Measurements from ENCODE around the gene ST6GAL2. TPM values are rescaled to one million over a fixed set of nuclear protein-coding genes. Genes with fewer than 3 reads are reported as not detected.

The ST6GAL2 gene
- total and polyA plus RNA-seq, 2 of the 8 experiments (the other 6 are each of a cell fraction or from before 2014, with no cell fraction given) = 2.7 to 17.5 TPM

GRCh38 chr2:106857882-106858478 is 28.0 kb downstream of the ST6GAL2 start (continued):
- TF ChIP-seq, protein P1, sequence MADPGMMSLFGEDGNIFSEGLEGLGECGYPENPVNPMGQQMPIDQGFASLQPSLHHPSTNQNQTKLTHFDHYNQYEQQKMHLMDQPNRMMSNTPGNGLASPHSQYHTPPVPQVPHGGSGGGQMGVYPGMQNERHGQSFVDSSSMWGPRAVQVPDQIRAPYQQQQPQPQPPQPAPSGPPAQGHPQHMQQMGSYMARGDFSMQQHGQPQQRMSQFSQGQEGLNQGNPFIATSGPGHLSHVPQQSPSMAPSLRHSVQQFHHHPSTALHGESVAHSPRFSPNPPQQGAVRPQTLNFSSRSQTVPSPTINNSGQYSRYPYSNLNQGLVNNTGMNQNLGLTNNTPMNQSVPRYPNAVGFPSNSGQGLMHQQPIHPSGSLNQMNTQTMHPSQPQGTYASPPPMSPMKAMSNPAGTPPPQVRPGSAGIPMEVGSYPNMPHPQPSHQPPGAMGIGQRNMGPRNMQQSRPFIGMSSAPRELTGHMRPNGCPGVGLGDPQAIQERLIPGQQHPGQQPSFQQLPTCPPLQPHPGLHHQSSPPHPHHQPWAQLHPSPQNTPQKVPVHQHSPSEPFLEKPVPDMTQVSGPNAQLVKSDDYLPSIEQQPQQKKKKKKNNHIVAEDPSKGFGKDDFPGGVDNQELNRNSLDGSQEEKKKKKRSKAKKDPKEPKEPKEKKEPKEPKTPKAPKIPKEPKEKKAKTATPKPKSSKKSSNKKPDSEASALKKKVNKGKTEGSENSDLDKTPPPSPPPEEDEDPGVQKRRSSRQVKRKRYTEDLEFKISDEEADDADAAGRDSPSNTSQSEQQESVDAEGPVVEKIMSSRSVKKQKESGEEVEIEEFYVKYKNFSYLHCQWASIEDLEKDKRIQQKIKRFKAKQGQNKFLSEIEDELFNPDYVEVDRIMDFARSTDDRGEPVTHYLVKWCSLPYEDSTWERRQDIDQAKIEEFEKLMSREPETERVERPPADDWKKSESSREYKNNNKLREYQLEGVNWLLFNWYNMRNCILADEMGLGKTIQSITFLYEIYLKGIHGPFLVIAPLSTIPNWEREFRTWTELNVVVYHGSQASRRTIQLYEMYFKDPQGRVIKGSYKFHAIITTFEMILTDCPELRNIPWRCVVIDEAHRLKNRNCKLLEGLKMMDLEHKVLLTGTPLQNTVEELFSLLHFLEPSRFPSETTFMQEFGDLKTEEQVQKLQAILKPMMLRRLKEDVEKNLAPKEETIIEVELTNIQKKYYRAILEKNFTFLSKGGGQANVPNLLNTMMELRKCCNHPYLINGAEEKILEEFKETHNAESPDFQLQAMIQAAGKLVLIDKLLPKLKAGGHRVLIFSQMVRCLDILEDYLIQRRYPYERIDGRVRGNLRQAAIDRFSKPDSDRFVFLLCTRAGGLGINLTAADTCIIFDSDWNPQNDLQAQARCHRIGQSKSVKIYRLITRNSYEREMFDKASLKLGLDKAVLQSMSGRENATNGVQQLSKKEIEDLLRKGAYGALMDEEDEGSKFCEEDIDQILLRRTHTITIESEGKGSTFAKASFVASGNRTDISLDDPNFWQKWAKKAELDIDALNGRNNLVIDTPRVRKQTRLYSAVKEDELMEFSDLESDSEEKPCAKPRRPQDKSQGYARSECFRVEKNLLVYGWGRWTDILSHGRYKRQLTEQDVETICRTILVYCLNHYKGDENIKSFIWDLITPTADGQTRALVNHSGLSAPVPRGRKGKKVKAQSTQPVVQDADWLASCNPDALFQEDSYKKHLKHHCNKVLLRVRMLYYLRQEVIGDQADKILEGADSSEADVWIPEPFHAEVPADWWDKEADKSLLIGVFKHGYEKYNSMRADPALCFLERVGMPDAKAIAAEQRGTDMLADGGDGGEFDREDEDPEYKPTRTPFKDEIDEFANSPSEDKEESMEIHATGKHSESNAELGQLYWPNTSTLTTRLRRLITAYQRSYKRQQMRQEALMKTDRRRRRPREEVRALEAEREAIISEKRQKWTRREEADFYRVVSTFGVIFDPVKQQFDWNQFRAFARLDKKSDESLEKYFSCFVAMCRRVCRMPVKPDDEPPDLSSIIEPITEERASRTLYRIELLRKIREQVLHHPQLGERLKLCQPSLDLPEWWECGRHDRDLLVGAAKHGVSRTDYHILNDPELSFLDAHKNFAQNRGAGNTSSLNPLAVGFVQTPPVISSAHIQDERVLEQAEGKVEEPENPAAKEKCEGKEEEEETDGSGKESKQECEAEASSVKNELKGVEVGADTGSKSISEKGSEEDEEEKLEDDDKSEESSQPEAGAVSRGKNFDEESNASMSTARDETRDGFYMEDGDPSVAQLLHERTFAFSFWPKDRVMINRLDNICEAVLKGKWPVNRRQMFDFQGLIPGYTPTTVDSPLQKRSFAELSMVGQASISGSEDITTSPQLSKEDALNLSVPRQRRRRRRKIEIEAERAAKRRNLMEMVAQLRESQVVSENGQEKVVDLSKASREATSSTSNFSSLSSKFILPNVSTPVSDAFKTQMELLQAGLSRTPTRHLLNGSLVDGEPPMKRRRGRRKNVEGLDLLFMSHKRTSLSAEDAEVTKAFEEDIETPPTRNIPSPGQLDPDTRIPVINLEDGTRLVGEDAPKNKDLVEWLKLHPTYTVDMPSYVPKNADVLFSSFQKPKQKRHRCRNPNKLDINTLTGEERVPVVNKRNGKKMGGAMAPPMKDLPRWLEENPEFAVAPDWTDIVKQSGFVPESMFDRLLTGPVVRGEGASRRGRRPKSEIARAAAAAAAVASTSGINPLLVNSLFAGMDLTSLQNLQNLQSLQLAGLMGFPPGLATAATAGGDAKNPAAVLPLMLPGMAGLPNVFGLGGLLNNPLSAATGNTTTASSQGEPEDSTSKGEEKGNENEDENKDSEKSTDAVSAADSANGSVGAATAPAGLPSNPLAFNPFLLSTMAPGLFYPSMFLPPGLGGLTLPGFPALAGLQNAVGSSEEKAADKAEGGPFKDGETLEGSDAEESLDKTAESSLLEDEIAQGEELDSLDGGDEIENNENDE (IDR thresholded peaks at IDR 0.05; ENCODE audit: insufficient replicate concordance, low read length) = no peak
- TF ChIP-seq RNF2 (IDR thresholded peaks at IDR 0.05; ENCODE audit: borderline replicate concordance, low read depth, low read length, missing control alignments, poor library complexity, severe bottlenecking) (no peak), SIN3A (conservative IDR thresholded peaks at IDR 0.05 in 1 of 2, IDR thresholded peaks at IDR 0.05 in 1 of 2; ENCODE audit: low read depth in 1 of 2, low read length in 2 of 2) (no peak), SAP30 (IDR thresholded peaks at IDR 0.05; ENCODE audit: insufficient read depth, insufficient replicate concordance, low read length) (no peak), JUND (IDR thresholded peaks at IDR 0.05; ENCODE audit: low read length) (no peak), SUZ12 (IDR thresholded peaks at IDR 0.05; ENCODE audit: low read length) (no peak)

All from H1 (cell line).